IPS-18c (cell line): ENCODE results near the gene R3HCC1L.

Source experiments
- H3K4me3 ChIP-seq: 2 replicates; pipeline ENCODE4 v1.7.0; 2013; ENCODE audit warnings: low read depth, mild to moderate bottlenecking, low read length, moderate library complexity; ENCODE audit not compliant: insufficient read depth
- H3K9me3 ChIP-seq: one replicate; pipeline ENCODE4 v1.6.1; 2013; ENCODE audit warnings: mild to moderate bottlenecking, low read length, moderate library complexity; ENCODE audit not compliant: control insufficient read depth, insufficient read depth

Gene R3HCC1L

DNA sequence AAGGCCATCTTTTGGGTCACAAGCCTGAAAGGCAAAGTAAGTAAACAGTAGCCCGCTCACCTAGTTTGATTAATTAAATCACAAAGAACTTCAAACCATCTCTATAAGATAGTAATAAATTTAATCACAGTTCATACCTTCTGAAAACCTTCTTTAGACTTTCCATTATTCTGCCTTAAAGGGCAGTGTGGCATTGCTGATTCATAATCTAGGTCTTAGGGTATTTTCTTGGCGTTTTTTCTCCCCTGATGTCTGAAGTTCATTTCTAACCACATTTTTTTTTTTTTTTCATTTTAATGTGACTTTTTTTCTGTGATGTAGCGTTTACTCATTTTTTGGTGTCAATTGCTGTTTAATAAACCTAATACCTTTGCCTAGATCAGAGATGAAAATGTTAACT is 106.1 kb downstream of the R3HCC1L start:
- no peak overlapping the region for H3K4me3 ChIP-seq
- H3K9me3 ChIP-seq, result no peaks in the 10 kb centered on the region

GRCh38 chr10:98242823-98243222 is 108.4 kb downstream of the R3HCC1L start:
- Histone ChIP-seq H3K9me3 (no peaks in the 10 kb centered on the region), H3K4me3 (no peak overlapping the region)

DNA sequence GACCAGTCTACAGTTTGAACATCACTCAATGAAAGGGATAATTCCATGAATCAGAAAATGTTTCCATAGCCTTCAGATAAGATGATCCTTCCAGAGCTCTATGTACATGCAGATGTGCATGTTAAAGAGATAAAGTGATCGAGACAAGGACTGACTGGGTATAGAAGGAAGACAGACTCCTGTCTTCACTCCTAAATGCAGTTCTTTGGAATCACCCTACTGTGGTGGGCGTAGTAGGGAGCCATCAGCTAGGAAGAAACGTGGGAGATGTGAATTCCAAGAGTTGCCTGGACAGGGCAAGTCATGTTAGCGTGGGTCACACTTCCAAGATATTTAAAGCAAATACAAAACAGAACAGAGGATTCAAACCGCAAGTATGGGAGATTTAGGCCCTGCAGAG is 109.7 kb downstream of the R3HCC1L start:
- Histone ChIP-seq H3K9me3 (no peaks in the 10 kb centered on the region), H3K4me3 (no peak overlapping the region)

- no peak overlapping the region for H3K4me3 ChIP-seq
- H3K9me3 ChIP-seq, result no peaks in the 10 kb centered on the region
Observed at GRCh38 chr10:98244586-98244985, 110.1 kb downstream of the R3HCC1L start.

DNA sequence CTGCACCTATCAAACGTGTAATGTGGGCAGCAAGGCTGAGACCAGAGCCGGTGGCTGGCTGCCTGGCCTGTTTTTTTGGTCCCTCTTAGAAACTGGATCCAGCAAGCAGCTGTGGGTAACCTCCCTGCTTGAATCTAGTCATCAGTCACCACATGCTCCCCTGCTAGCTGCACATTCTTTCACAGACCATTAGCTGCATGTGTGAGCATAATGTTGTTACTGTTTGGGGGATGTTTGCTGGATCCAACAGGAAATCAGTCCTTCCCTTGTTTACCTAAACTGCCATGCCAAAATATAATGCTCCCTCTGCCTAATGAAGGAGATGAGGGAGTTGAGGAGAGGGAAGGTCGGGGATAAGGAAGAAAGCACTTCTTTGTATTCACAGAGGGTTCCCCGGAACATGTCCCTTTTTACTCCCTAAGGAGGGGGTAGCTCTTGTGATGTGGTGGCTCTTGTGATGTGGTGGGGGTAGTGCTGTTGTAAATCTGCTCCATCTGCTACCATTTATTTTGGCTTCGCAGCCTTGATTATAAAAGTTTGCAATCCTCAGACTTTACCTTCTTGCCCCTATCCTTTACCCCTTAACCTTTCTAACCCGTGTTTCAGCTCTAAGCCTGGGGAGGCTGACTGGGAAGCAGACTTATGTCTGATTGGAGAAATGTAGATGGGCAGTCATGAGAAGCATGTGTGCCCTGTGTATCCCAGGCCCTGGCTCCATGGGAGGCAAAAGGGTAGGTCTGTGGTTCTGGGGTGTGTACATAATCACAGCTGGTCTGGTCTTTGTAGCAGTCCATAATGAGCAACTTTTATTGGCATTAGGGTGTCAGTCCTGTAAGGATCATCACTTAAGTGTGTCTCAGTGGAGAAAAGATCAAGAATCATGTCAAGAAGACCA is 112.7 kb downstream of the R3HCC1L start:
- Histone ChIP-seq H3K9me3 (no peaks in the 10 kb centered on the region), H3K4me3 (no peak overlapping the region)

DNA sequence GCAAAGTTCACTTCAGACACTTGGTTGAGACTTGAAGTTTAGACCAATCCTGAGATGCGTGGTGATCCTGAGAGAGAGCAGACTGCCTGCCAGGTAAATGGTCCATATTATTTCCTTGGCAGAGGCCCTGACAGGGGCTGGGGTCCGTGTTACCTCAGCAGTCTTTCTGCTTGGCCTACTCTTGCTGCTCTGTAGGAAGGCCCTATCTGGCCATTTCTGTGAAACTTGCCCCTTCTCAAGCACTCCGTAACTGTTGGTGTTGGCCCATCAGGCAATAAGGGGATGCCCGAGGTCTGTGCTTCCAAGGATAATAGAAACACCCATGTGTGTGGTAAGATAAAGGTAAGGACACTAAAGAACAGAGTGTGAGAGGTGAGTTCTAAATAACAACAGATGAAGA is 113.6 kb downstream of the R3HCC1L start:
- H3K9me3 ChIP-seq, result no peaks in the 10 kb centered on the region
- H3K4me3 ChIP-seq, result no peak overlapping the region

DNA sequence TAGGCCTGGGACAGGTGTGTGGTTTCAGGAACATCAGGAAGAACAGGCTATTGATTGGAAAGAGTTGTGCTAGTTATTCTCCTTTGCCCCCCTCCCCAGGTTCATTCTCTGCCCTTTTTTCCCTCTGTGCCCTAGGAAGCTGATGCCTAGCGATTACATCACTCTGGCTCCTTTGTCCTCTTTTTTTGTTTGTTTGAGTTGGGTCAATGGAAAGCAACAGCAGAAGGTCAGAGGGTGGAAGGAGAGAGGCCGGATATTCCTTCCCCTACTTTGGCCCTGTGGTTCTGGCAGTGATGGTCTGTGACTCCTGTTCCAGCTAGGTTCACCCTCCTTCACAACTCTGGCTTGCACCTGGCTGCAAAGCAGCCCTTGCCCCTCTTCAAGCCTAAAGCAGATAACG is 114.7 kb downstream of the R3HCC1L start:
- H3K4me3 ChIP-seq, result no peak overlapping the region
- no peaks in the 10 kb centered on the region for H3K9me3 ChIP-seq

GRCh38 chr10:98251399-98251798 is 116.9 kb downstream of the R3HCC1L start:
- Histone ChIP-seq H3K9me3 (peaks cover 2% of the 10 kb centered on the region), H3K4me3 (no peak overlapping the region)

DNA sequence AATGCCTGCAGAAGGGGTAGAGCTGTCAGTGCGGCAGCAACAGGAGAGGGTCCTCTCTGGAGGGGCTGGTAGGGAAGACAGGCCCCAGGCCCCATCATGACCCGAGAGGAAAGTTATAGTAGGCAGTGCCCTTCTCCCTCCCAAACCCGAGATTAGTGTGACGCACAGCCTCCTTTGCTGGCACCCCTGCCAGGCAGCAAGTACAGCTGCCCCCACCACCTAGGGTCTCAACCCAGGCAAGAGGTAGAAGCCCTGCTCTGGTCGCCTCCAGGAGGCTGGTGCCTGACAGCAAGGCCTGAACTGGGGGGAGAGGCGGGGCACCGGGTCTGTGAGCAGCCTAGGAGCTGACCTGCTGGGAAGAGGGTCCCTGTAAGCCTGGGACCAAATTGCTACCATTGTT is 118.0 kb downstream of the R3HCC1L start:
- peaks cover 2% of the 10 kb centered on the region for H3K9me3 ChIP-seq
- no peak overlapping the region for H3K4me3 ChIP-seq

DNA sequence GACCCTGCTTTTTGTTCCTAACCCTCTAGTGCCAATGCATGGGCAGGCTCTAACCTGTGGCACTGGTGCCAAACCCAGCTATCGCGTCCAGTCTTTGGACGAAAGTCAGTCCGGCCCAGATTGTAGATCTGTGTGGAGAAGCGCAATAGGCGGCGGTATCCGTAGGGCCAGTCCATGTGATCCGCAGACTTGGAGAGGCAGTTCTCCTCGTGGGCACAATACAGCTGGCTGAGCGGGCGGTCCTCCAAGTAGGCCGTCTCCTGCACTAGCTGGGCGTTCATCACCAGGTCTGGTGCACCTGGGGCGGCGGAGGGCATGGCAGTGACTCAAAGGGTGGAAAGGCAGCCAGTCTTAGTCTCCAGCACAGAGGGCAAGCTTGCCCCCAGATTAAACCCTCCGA is 119.0 kb downstream of the R3HCC1L start:
- Histone ChIP-seq H3K9me3 (peaks cover 2% of the 10 kb centered on the region), H3K4me3 (no peak overlapping the region)

DNA sequence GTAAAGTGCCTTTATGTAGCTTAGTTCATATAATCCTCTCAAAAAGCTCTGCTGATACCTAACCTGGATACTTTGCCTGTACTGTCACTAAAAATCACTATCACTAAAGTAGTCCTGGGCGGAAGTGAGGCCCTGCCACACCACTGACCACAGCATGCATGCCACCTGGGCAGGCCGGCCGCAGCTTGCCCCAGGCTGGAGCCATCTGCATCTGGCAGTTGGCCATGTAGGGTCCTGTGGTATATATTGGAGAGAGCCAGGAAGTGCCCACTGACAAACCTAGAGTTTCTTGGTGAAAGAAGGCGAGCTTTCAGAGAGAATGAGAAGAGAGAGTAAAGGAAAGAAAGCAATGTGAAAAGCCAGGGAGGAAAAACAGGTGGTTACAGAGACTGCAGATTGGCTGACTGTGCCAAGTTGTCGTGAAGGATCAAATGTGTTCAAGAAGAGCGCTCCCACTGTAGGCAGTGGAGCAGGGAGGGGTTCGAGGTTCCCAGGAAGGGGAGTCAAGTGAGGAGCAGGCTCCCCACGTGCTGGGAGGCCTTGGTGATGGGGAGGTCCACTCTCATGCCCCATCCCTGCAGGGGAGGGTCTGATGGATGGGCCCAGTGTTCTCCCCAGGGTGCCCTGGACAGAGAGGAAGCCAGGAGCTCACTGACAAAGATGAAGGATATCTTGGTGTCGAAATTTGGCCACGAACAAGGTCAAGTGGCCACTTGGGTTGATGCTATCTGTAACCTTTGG is 119.9 kb downstream of the R3HCC1L start:
- Histone ChIP-seq H3K9me3 (peaks cover 2% of the 10 kb centered on the region), H3K4me3 (no peak overlapping the region)

- Histone ChIP-seq H3K9me3 (peaks cover 2% of the 10 kb centered on the region), H3K4me3 (no peak overlapping the region)
Observed at GRCh38 chr10:98255146-98255877, 120.9 kb downstream of the R3HCC1L start.

- H3K4me3 ChIP-seq, result no peak overlapping the region
- H3K9me3 ChIP-seq, result peaks cover 2% of the 10 kb centered on the region
Observed at GRCh38 chr10:98256692-98257091, 122.2 kb downstream of the R3HCC1L start.

GRCh38 chr10:98257198-98257597 is 122.7 kb downstream of the R3HCC1L start:
- H3K4me3 ChIP-seq, result no peak overlapping the region
- H3K9me3 ChIP-seq, result peaks cover 2% of the 10 kb centered on the region

- H3K9me3 ChIP-seq, result peaks cover 2% of the 10 kb centered on the region
- H3K4me3 ChIP-seq, result no peak overlapping the region
Observed at GRCh38 chr10:98257961-98258360, 123.5 kb downstream of the R3HCC1L start.

- Histone ChIP-seq H3K4me3 (no peak overlapping the region), H3K9me3 (peaks cover 2% of the 10 kb centered on the region)
Observed at GRCh38 chr10:98258683-98259454, 124.4 kb downstream of the R3HCC1L start.
